ENCODE measurements around the gene P2RX2.

DNA sequence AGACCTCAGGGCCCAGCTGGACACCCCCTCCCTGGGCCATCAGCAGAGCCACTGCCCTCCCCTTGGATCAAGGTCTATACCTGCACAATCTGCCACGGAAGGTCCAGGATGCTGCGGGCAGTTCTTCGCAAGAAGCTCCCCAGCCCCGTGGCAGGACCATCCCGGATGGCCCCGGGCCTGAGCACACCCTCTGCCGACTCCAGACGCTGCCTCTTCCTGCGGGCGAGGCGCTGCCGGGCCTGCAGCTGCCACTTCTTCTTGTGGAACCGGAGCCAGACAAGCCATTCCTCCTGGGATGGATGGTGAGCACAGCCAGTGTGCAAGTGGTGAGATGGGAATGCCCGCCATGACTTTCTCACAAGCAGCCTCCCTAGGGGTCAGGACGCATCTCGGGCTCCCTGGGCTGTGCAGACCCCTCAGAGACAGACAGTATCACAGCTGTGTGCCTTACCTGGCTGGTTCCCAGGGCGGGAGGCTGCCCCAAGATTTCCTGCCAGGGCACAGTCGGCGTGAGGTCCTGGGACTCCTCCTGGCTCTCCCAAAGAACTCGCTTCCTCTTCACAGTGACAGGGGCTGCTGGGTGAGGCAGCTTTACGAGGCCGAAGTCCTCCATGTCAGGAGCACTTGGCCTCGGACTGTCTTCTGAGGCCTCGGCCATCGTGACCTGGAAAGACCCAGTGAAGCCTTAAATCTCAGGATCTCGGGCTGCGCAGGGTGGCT, 30.8 kb downstream of the P2RX2 start:
- TF ChIP-seq, protein P1, sequence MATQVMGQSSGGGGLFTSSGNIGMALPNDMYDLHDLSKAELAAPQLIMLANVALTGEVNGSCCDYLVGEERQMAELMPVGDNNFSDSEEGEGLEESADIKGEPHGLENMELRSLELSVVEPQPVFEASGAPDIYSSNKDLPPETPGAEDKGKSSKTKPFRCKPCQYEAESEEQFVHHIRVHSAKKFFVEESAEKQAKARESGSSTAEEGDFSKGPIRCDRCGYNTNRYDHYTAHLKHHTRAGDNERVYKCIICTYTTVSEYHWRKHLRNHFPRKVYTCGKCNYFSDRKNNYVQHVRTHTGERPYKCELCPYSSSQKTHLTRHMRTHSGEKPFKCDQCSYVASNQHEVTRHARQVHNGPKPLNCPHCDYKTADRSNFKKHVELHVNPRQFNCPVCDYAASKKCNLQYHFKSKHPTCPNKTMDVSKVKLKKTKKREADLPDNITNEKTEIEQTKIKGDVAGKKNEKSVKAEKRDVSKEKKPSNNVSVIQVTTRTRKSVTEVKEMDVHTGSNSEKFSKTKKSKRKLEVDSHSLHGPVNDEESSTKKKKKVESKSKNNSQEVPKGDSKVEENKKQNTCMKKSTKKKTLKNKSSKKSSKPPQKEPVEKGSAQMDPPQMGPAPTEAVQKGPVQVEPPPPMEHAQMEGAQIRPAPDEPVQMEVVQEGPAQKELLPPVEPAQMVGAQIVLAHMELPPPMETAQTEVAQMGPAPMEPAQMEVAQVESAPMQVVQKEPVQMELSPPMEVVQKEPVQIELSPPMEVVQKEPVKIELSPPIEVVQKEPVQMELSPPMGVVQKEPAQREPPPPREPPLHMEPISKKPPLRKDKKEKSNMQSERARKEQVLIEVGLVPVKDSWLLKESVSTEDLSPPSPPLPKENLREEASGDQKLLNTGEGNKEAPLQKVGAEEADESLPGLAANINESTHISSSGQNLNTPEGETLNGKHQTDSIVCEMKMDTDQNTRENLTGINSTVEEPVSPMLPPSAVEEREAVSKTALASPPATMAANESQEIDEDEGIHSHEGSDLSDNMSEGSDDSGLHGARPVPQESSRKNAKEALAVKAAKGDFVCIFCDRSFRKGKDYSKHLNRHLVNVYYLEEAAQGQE (IDR thresholded peaks at IDR 0.05; ENCODE audit: low read depth) = no peak
- TF ChIP-seq CEBPB (IDR thresholded peaks at IDR 0.05) = no peak
- TF ChIP-seq EGR1 (IDR thresholded peaks at IDR 0.05) = no peak
- TF ChIP-seq TEAD4 (IDR thresholded peaks at IDR 0.05) = no peak
- TF ChIP-seq TCF12 (IDR thresholded peaks at IDR 0.05; ENCODE audit: low read depth) = no peak
- no peak for TF ChIP-seq ZBTB7A (IDR thresholded peaks at IDR 0.05; ENCODE audit: low read depth)
- no peak for TF ChIP-seq FOXM1 (IDR thresholded peaks at IDR 0.05; ENCODE audit: borderline replicate concordance, low read depth)
- TF ChIP-seq, protein P2, sequence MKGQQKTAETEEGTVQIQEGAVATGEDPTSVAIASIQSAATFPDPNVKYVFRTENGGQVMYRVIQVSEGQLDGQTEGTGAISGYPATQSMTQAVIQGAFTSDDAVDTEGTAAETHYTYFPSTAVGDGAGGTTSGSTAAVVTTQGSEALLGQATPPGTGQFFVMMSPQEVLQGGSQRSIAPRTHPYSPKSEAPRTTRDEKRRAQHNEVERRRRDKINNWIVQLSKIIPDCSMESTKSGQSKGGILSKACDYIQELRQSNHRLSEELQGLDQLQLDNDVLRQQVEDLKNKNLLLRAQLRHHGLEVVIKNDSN (IDR thresholded peaks at IDR 0.05) = no peak
- TF ChIP-seq YY1 (IDR thresholded peaks at IDR 0.05; ENCODE audit: low read depth) = no peak
- TF ChIP-seq, protein P3, sequence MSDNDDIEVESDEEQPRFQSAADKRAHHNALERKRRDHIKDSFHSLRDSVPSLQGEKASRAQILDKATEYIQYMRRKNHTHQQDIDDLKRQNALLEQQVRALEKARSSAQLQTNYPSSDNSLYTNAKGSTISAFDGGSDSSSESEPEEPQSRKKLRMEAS (IDR thresholded peaks at IDR 0.05) = no peak
- TF ChIP-seq EP300 (IDR thresholded peaks at IDR 0.05; ENCODE audit: borderline replicate concordance) = no peak
- no peak for TF ChIP-seq TAF1 (IDR thresholded peaks at IDR 0.05; ENCODE audit: low read depth)

Measured in Ishikawa (cell line).